SJCRH30 (cell line): ENCODE measurements around the gene RASSF5. TPM values are rescaled to one million over a fixed set of nuclear protein-coding genes. Genes with fewer than 3 reads are reported as not detected.

ENCODE experiments used
- DNase-seq, 2 experiments: peaks; one replicate each; pipeline ENCODE4 v3.0.0-alpha.2; 2015 to 2020
- H3K27ac ChIP-seq: fragments of 250-450 bp; sonication (Bioruptor Pico); 2 replicates; pipeline ENCODE4 v1.5.1; 2020; ENCODE audit warnings: mild to moderate bottlenecking, moderate library complexity
- H3K27me3 ChIP-seq: fragments of 250-450 bp; sonication (Bioruptor Pico); 2 replicates; pipeline ENCODE4 v1.5.1; 2020; ENCODE audit warnings: mild to moderate bottlenecking, moderate library complexity
- H3K36me3 ChIP-seq: fragments of 250-450 bp; sonication (Bioruptor Pico); 2 replicates; pipeline ENCODE4 v1.5.1; 2020; ENCODE audit warnings: mild to moderate bottlenecking, moderate library complexity
- H3K4me1 ChIP-seq: fragments of 250-450 bp; sonication (Bioruptor Pico); 2 replicates; pipeline ENCODE4 v1.5.1; 2020; ENCODE audit warnings: mild to moderate bottlenecking, moderate library complexity
- H3K4me3 ChIP-seq: fragments of 250-450 bp; sonication (Bioruptor Pico); 2 replicates; pipeline ENCODE4 v1.5.1; 2020; ENCODE audit warnings: mild to moderate bottlenecking, moderate library complexity
- H3K9me3 ChIP-seq: fragments of 250-450 bp; sonication (Bioruptor Pico); replicated peaks from 2 replicates; pipeline ENCODE4 v1.5.1; 2020; ENCODE audit warnings: mild to moderate bottlenecking, moderate library complexity
- total RNA-seq: library from RNA; depleted of rRNA; stranded (reverse); fragments of >200 nt; shearing (Covaris generic); gene quantifications from 2 replicates; pipeline ENCODE4 v1.2.3, GENCODE V29; 2014; rRNA removed

Gene RASSF5, protein sequence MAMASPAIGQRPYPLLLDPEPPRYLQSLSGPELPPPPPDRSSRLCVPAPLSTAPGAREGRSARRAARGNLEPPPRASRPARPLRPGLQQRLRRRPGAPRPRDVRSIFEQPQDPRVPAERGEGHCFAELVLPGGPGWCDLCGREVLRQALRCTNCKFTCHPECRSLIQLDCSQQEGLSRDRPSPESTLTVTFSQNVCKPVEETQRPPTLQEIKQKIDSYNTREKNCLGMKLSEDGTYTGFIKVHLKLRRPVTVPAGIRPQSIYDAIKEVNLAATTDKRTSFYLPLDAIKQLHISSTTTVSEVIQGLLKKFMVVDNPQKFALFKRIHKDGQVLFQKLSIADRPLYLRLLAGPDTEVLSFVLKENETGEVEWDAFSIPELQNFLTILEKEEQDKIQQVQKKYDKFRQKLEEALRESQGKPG
- 9.5 TPM in 2 replicates for total RNA-seq

GRCh38 chr1:206507284-206508129, at the start of gene RASSF5:
RASSF5 (plus strand) TSS chr1:206507531; CDS start chr1:206507603, 72 bp downstream.
- no peak for DNase-seq
- H3K9me3 ChIP-seq, result no peaks in the 10 kb centered on the region
- H3K4me3 ChIP-seq, result no peak within 1 kb of the TSS
- H3K27ac ChIP-seq, result no peak within 1 kb of the TSS
- no peaks in the 10 kb centered on the region for H3K27me3 ChIP-seq
- H3K4me1 ChIP-seq, result peaks cover 68% of the 10 kb centered on the region
- no peaks in the 10 kb centered on the region for H3K36me3 ChIP-seq

DNA sequence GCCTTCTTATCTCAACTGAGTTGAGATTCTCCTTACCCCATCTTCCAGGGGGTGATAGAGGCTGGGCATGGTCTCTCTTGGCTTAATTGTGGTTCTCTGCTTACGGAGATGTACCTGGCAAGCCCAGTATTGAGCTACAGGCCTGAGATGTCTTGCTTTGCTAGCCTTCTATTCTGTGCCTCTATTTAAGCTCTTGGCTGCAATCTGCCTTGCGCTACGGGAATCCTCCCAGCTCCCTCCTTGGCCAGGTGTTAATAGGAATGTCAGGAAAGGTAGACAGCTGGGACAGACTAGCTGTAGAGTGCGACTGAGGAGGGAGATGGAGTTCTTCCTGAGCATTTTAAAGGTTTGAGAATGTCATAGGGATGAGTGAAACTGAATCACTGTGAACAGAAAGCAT, 47.6 kb upstream of the RASSF5 start:
- peaks cover 13% of the 10 kb centered on the region for H3K36me3 ChIP-seq
- no peak for DNase-seq
- no peak overlapping the region for H3K4me3 ChIP-seq
- H3K27me3 ChIP-seq, result no peaks in the 10 kb centered on the region
- peaks cover 4% of the 10 kb centered on the region; the same call in 1 of the 2 replicates for H3K4me1 ChIP-seq
- H3K27ac ChIP-seq, result no peak overlapping the region
- H3K9me3 ChIP-seq, result no peaks in the 10 kb centered on the region

- H3K27ac ChIP-seq, result no peak overlapping the region
- DNase-seq, result no peak
- H3K36me3 ChIP-seq, result 0 out of 2 replicates have a peak, but pooled peaks cover 6% of the 10 kb centered on the region
- no peak overlapping the region for H3K4me3 ChIP-seq
- no peaks in the 10 kb centered on the region for H3K27me3 ChIP-seq
- no peaks in the 10 kb centered on the region for H3K4me1 ChIP-seq
- H3K9me3 ChIP-seq, result no peaks in the 10 kb centered on the region
These were observed 46.4 kb upstream of the RASSF5 start for GRCh38 chr1:206460836-206461426.

DNA sequence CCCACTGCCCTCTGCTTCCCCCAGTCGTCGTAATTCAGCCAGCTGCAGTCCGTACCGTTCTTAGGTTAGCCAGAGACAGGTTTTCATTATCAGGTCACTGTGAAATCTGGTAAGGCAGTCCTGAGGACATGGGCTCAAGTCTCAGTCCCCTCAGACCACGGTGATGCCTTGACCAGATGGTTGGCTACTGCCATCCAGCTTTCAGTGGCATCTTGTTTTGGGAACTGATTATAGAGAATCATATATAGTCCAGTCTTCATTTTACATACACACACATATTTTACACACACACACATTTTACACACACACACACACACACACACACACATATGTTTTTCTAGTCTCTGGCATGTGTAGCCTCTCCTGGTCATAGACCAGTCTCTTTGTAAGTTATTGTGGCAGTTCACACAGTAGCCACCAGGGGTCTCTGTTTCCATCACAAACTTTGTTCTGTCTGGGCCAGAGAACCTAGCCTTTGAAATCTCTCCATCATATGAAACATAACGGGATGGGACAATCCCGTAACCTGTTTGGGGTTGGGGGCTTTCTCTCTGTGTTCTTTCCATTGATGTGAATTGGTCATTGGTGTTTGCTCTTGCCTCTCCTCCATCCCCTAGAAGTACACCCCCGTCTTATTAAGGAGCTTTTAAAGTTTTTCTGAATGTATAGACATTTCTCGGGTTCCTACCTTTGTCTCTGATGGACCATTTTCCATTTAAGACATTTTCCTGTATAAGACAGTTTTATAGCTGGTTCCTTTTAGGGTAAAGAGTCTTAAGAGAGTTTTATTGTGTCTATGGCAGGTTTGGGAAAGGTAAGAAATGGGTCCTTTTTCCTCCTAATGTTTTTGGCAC, 45.5 kb upstream of the RASSF5 start:
- Histone ChIP-seq H3K27me3 (no peaks in the 10 kb centered on the region), H3K36me3 (0 out of 2 replicates have a peak, but pooled peaks cover 5% of the 10 kb centered on the region), H3K4me1 (no peaks in the 10 kb centered on the region), H3K27ac (no peak overlapping the region), H3K4me3 (no peak overlapping the region), H3K9me3 (no peaks in the 10 kb centered on the region)
- peak; percentile 68 to 86 for DNase-seq

DNA sequence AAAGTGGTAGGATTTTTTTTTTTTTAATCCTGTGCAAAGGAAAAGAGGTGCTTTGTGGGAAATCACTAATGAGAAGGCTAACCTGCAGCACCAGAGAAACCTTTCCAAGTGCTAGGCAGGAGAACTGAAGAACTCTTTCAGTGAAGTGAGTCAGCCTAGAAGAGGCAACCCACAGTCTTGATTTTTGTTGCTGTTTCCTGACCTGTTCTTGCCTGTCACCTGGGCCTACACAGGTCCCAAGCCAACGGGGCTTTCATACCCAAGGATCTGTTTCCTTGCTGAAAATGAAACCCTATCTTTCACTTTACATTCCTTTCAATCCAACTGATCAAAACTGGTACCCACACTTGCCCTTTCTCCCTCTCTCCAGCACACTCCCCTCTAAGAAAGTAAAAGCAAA, 44.2 kb upstream of the RASSF5 start:
- H3K4me1 ChIP-seq, result peaks cover 6% of the 10 kb centered on the region
- no peak overlapping the region for H3K4me3 ChIP-seq
- H3K9me3 ChIP-seq, result no peaks in the 10 kb centered on the region
- H3K36me3 ChIP-seq, result 0 out of 2 replicates have a peak, but pooled peaks cover 2% of the 10 kb centered on the region
- no peak overlapping the region for H3K27ac ChIP-seq
- no peak for DNase-seq
- no peaks in the 10 kb centered on the region for H3K27me3 ChIP-seq

- no peaks in the 10 kb centered on the region for H3K9me3 ChIP-seq
- no peaks in the 10 kb centered on the region for H3K27me3 ChIP-seq
- no peak overlapping the region for H3K4me3 ChIP-seq
- no peak for DNase-seq
- 0 out of 2 replicates have a peak, but pooled peaks cover 2% of the 10 kb centered on the region for H3K36me3 ChIP-seq
- no peak overlapping the region for H3K27ac ChIP-seq
- H3K4me1 ChIP-seq, result peaks cover 11% of the 10 kb centered on the region
These were observed 43.4 kb upstream of the RASSF5 start for GRCh38 chr1:206463911-206464310.

DNA sequence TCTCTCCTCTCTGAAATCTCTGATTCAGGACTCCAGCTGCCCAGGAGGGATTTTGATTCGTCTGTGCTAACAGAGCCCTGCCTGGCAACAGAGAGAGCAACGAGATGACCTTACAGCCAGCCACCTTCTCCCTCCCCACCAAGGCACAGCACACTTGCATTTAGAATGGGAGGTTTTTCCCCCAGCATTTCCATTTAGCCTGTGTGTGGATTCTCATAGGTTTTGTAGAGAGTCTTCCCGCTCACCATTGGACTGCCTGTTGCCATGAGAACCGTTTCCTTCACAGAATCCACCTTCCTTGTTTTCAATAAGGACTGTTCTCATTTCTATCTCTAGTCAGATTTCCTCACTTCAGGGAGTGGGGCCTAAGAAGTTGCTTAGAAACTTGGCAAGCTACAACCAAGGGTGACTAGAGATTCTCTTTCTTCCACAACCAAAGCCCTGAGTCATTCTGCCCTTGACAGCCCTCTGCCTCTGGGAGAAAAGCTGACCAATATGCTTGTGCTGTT, 42.8 kb upstream of the RASSF5 start:
- no peak overlapping the region for H3K4me3 ChIP-seq
- no peak for DNase-seq
- H3K4me1 ChIP-seq, result peaks cover 14% of the 10 kb centered on the region
- H3K27me3 ChIP-seq, result no peaks in the 10 kb centered on the region
- H3K27ac ChIP-seq, result no peak overlapping the region
- H3K36me3 ChIP-seq, result 0 out of 2 replicates have a peak, but pooled peaks cover 2% of the 10 kb centered on the region
- no peaks in the 10 kb centered on the region for H3K9me3 ChIP-seq

DNA sequence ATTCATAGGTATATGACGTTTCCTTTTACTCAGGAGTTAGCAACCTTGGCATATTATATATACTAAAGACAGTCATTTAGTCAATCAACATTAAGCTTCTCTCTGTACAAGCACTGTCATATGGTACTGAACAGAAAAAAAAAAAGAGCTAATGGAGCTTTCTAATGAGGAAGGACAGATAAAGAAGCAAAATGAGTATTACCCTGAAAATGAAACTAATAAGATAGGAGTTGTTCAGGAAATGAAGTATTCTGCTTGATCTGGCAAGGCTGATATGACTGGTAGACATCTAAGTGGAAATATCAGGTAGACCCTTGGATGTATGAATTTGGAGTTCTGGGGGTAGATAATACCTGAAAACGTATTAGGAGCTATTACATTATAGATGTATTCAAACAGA, 41.4 kb upstream of the RASSF5 start:
- 0 out of 2 replicates have a peak, but pooled peaks cover 2% of the 10 kb centered on the region for H3K36me3 ChIP-seq
- DNase-seq, result no peak
- no peaks in the 10 kb centered on the region for H3K27me3 ChIP-seq
- H3K27ac ChIP-seq, result no peak overlapping the region
- no peaks in the 10 kb centered on the region for H3K9me3 ChIP-seq
- peaks cover 18% of the 10 kb centered on the region for H3K4me1 ChIP-seq
- no peak overlapping the region for H3K4me3 ChIP-seq

GRCh38 chr1:206466840-206467649, 40.3 kb upstream of the RASSF5 start:
- H3K27ac ChIP-seq, result no peak overlapping the region
- H3K27me3 ChIP-seq, result no peaks in the 10 kb centered on the region
- H3K9me3 ChIP-seq, result no peaks in the 10 kb centered on the region
- no peak overlapping the region for H3K4me3 ChIP-seq
- H3K36me3 ChIP-seq, result no peaks in the 10 kb centered on the region
- peaks cover 26% of the 10 kb centered on the region for H3K4me1 ChIP-seq
- DNase-seq, result no peak

GRCh38 chr1:206467915-206468314, 39.4 kb upstream of the RASSF5 start:
- DNase-seq, result peak; percentile 75 to 77
- H3K36me3 ChIP-seq, result no peaks in the 10 kb centered on the region
- no peak overlapping the region for H3K27ac ChIP-seq
- H3K9me3 ChIP-seq, result no peaks in the 10 kb centered on the region
- H3K27me3 ChIP-seq, result no peaks in the 10 kb centered on the region
- H3K4me3 ChIP-seq, result no peak overlapping the region
- peaks cover 34% of the 10 kb centered on the region for H3K4me1 ChIP-seq

- no peak overlapping the region for H3K27ac ChIP-seq
- H3K4me3 ChIP-seq, result no peak overlapping the region
- peak in 1 of 2 experiments; percentile 22 for DNase-seq
- H3K27me3 ChIP-seq, result no peaks in the 10 kb centered on the region
- H3K9me3 ChIP-seq, result no peaks in the 10 kb centered on the region
- peaks cover 34% of the 10 kb centered on the region for H3K4me1 ChIP-seq
- no peaks in the 10 kb centered on the region for H3K36me3 ChIP-seq
These were observed 38.8 kb upstream of the RASSF5 start for GRCh38 chr1:206468571-206468970.

DNA sequence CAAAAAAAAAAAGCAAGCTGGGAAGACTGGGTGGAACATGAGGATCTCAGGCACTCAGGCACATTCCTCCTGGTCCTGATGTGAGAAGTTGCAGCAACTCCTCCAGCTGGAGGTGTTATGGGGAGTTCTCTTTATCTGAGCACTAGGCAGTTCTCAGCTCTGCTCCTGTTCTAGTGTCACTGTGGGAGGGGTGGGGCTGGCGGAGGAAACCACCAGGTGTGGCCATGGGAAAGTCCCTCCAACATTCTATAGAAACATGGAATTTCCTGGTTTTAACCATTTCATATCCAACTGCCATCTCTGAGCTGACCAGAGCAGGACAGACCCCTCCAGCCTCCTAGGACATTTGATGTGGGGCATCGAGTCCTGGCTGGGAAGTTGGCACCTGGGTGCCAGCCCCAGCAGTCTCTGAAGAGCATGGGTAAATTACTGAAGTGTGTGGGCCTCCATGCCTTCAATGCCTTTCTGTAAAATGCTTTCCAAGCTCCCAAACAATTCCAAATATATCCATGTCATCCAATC, 37.9 kb upstream of the RASSF5 start:
- no peaks in the 10 kb centered on the region for H3K36me3 ChIP-seq
- H3K27ac ChIP-seq, result no peak overlapping the region
- no peaks in the 10 kb centered on the region for H3K9me3 ChIP-seq
- no peaks in the 10 kb centered on the region for H3K27me3 ChIP-seq
- no peak for DNase-seq
- peak overlapping the region; percentile 61 for H3K4me3 ChIP-seq
- peaks cover 34% of the 10 kb centered on the region for H3K4me1 ChIP-seq
